Thyroid gland (tissue), 4 donors: ENCODE measurements around the gene MRGPRX1. TPM values are rescaled to one million over a fixed set of nuclear protein-coding genes. Genes with fewer than 3 reads are reported as not detected.
"Not testable (repeated sequence)": the region's sequence is repeated elsewhere in the genome, so short reads cannot be mapped to it uniquely, and the experiment has no call there.

Source experiments
- DNase-seq, 2 donors: peaks; one replicate each; pipeline ENCODE4 v3.0.0-alpha.2; 2019
- H3K27ac ChIP-seq, 3 donors: fragments of 200-600 bp; sonication (generic); 1 replicate in 2 of 3; 2 replicates in 1 of 3; pipeline ENCODE4 v1.5.1; 2016 to 2019; ENCODE audit warnings: mild to moderate bottlenecking in 1 of 3, moderate library complexity in 1 of 3
- H3K27me3 ChIP-seq: fragments of 200-600 bp; sonication (generic); one replicate; pipeline ENCODE4 v1.5.1; 2019
- H3K36me3 ChIP-seq, 2 donors: fragments of 200-600 bp; sonication (generic); one replicate each; pipeline ENCODE4 v1.5.1; 2016 to 2019
- H3K4me1 ChIP-seq, 2 donors: fragments of 200-600 bp; sonication (generic); one replicate each; pipeline ENCODE4 v1.5.1; 2017 to 2019
- H3K4me3 ChIP-seq, 3 donors: fragments of 200-600 bp; sonication (generic); replicated peaks in 1 of 3; 1 replicate in 2 of 3; 2 replicates in 1 of 3; pipeline ENCODE4 v1.5.1; 2016; ENCODE audit warnings: mild to moderate bottlenecking in 1 of 3
- H3K9me3 ChIP-seq: fragments of 200-600 bp; sonication (generic); one replicate; pipeline ENCODE4 v1.5.1; 2017
- POLR2A ChIP-seq, 2 donors: fragments of 450-650 bp; IDR thresholded peaks; one replicate each; pipeline ENCODE4 v1.6.1; 2017; ENCODE audit warnings: antibody characterized with exemption in 2 of 2, mild to moderate bottlenecking in 2 of 2, moderate library complexity in 1 of 2
- WGBS, 2 donors: methylation state at CpG; one replicate each; pipeline ENCODE4 v1.1.5; 2017; 5-methylcytosine and 5-hydroxymethylcytosine counted together
- intact Hi-C: fragments of 100-400 bp; cut with DNase I; formaldehyde crosslinking; loops from one replicate; pipeline ENCODE4 v1.15.1; 2023
- total RNA-seq, 4 donors: library from RNA; depleted of rRNA; stranded (reverse); fragments of >200 nt; gene quantifications; one replicate each; pipeline ENCODE4 v1.2.3, GENCODE V29; 2016
- TF ChIP-seq, protein P1 (sequence below), 6 experiments: fragments of 200-600 bp in 3 of 6; fragments of 450-650 bp in 3 of 6; sonication (generic) in 3 of 6; IDR thresholded peaks; one replicate each; pipeline ENCODE4 v1.5.1; 2016 to 2019; ENCODE audit warnings: antibody characterized with exemption in 6 of 6, mild to moderate bottlenecking in 2 of 6, inconsistent platforms in 1 of 6, moderate library complexity in 1 of 6

Gene MRGPRX1
- total RNA-seq, 4 donors from 2014 or later, result not detected

DNA sequence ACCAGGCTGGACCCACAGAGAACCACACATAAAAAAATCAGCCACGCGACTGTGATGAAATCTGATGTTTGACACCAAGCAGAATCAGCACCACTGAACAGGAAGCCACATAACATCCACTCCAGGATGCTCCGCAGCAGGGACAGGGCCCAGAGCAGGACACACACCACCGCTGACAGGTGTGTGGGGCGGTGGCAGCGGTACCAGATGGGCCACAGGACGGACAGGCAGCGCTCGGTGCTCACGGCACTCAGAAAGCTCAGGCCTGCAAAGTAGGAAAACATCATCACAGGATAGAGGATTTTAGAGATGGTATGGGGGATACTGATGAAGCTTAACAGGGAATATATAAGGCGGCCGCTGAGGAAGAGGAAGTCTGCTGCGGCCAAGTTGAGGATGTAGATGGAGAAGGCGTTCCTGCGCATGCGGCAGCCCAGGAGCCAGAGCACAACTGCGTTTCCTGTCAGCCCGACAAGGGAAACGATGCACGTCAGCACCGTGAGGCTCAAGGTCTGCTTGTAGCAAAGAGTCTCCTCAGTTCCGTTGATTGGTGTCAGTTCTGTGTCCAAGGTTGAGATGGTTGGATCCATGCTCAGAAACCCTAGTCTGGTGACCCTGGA lies 4.9 kb downstream of the MRGPRX1 start:
- DNase-seq, result no peak
- H3K27ac ChIP-seq, result no peak overlapping the region
- H3K27me3 ChIP-seq, result no peaks in the 10 kb centered on the region
- no peaks in the 10 kb centered on the region for H3K36me3 ChIP-seq
- no peak overlapping the region for H3K4me3 ChIP-seq
- WGBS, 2 donors, result 82 to 83% methylated on average over 22 of the region's 22 CpGs
- TF ChIP-seq POLR2A (IDR thresholded peaks at IDR 0.05), result no peak
- TF ChIP-seq, protein P1, sequence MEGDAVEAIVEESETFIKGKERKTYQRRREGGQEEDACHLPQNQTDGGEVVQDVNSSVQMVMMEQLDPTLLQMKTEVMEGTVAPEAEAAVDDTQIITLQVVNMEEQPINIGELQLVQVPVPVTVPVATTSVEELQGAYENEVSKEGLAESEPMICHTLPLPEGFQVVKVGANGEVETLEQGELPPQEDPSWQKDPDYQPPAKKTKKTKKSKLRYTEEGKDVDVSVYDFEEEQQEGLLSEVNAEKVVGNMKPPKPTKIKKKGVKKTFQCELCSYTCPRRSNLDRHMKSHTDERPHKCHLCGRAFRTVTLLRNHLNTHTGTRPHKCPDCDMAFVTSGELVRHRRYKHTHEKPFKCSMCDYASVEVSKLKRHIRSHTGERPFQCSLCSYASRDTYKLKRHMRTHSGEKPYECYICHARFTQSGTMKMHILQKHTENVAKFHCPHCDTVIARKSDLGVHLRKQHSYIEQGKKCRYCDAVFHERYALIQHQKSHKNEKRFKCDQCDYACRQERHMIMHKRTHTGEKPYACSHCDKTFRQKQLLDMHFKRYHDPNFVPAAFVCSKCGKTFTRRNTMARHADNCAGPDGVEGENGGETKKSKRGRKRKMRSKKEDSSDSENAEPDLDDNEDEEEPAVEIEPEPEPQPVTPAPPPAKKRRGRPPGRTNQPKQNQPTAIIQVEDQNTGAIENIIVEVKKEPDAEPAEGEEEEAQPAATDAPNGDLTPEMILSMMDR (IDR thresholded peaks at IDR 0.05), result no peak
- no peaks in the 10 kb centered on the region for H3K9me3 ChIP-seq
- intact Hi-C loops, result no loop called here
- no peaks in the 10 kb centered on the region for H3K4me1 ChIP-seq

DNA sequence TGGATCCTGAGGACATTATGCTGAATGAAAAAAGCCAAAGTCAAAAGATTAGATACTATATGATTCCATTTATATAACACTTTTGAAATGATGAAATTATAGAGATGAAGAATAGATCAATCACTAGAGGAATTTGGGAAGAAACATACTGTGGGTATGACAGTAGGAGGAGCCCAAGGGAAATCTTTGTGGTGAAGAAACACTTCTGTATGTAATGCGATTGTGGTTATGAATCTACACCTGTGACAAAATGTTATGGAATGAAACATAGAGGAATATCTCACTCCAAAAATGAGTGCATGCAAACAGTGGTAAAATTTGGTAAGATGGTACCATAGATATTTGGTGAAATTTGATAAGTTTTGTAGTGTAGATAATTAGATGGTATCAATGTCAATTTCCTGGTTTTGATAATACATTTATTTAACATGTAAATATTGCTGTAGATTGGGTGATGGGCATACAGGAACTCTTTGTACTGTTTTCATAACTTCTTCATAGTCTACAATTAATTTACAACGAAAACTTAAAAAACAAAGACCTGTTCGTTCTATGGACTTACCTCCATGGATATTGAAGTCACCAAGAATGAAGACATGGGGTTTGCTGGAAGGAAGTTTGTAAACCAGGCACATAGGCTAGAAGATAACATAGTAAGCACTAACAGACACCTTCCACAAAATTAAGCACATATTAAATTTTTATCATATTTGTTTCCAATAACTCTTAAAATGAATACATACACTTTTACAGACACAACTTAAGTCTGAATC lies 11.5 kb downstream of the MRGPRX1 start:
- H3K27ac ChIP-seq, result no peak overlapping the region
- 88 to 93% methylated on average over 3 of the region's 3 CpGs for WGBS, 2 donors
- no peak for TF ChIP-seq POLR2A (IDR thresholded peaks at IDR 0.05)
- TF ChIP-seq, protein P1 (IDR thresholded peaks at IDR 0.05), result no peak
- H3K9me3 ChIP-seq, result no peaks in the 10 kb centered on the region
- DNase-seq, result no peak
- H3K27me3 ChIP-seq, result no peaks in the 10 kb centered on the region
- intact Hi-C loops, result no loop called here
- no peaks in the 10 kb centered on the region for H3K36me3 ChIP-seq
- no peaks in the 10 kb centered on the region for H3K4me1 ChIP-seq
- H3K4me3 ChIP-seq, result no peak overlapping the region

DNA sequence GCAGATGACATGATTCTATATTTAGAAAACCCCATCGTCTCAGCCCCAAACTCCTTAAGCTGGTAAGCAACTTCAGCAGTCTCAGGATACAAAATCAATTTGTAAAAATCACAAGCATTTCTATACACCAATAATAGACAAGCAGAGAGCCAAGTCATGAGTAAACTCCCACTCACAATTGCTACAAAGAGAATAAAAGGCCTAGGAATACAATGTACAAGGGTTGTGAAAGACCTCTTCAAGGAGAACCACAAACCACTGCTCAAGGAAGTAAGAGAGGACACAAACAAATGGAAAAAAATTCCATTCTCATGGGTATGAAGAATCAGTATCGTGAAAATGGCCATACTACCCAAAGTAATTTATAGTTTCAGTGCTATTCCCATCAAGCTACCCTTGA lies 13.8 kb downstream of the MRGPRX1 start:
- H3K36me3 ChIP-seq, intact Hi-C loops, H3K4me3 ChIP-seq, DNase-seq, H3K27me3 ChIP-seq, H3K9me3 ChIP-seq, H3K4me1 ChIP-seq, H3K27ac ChIP-seq: not testable (repeated sequence)
- 73 to 78% methylated on average over 2 of the region's 2 CpGs for WGBS, 2 donors

DNA sequence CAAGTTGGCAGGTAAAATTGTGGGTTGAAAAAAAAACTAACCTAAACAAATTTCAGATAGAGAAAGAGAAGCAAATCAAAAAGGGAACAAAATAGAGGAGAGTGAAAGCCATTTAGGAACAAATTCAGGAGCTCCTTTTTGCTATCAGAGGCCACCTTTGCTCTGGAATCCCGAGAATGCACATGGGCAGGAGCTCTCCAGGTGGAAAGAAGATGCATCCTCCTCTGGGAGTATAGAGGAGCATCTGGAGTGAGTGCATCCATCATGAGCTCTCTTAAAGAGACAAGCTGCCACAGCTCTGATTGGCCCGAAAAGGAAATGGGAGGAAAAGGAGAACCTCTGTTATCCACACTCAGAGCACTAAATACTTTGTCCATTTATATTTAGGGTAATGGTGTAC lies 26.3 kb downstream of the MRGPRX1 start:
- TF ChIP-seq, protein P1 (IDR thresholded peaks at IDR 0.05), result no peak
- TF ChIP-seq POLR2A (IDR thresholded peaks at IDR 0.05), result no peak
- Histone ChIP-seq H3K4me3 (no peak overlapping the region), H3K36me3 (no peaks in the 10 kb centered on the region), H3K27ac (no peak overlapping the region), H3K9me3 (no peaks in the 10 kb centered on the region), H3K27me3 (no peaks in the 10 kb centered on the region), H3K4me1 (no peaks in the 10 kb centered on the region)
- intact Hi-C loops, result no loop called here
- 40 to 52% methylated on average over 2 of the region's 2 CpGs for WGBS, 2 donors
- no peak for DNase-seq

DNA sequence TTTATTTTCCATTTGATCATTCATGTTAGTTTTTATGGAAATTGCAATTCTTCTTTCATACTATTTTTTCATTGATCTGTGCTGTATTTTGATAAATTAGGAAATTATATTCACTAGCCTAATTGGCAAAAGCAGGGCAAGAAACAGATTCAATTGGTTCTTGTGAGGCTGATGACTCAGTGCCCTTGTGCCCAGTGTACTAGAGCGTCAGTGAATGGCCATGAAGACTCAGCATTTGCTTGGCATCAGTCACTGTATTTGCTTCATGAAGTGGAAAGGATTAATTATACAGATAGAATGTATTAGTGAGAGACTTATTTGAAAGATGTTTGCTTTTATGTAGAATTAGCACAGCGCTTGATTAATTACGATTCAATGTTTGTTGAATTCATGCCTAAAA lies 31.8 kb downstream of the MRGPRX1 start:
- TF ChIP-seq, protein P1 (IDR thresholded peaks at IDR 0.05), result no peak
- no peak for TF ChIP-seq POLR2A (IDR thresholded peaks at IDR 0.05)
- no peaks in the 10 kb centered on the region for H3K27me3 ChIP-seq
- WGBS, 2 donors, result 89 to 95% methylated on average over 3 of the region's 3 CpGs
- no peak overlapping the region for H3K4me3 ChIP-seq
- intact Hi-C loops, result no loop called here
- no peak overlapping the region for H3K27ac ChIP-seq
- DNase-seq, result no peak
- H3K4me1 ChIP-seq, result no peaks in the 10 kb centered on the region
- no peaks in the 10 kb centered on the region for H3K36me3 ChIP-seq
- H3K9me3 ChIP-seq, result no peaks in the 10 kb centered on the region

DNA sequence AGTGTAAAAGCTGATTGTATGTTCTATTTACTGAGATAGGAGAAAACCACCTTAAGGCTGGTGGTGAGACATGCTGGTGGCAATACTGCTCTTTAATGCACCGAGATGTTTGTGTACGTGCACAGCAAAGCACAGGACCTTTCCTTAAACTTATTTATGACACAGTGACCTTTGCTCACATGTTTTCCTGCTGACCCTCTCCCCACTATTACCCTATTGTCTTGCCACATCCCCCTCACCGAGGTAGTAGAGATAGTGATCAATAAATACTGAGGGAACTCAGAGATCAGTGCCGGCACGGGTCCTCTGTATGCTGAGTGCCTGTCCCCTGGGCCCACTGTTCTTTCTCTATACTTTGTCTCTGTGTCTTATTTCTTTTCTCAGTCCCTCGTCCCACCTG lies 38.6 kb downstream of the MRGPRX1 start:
- 17 to 24% methylated on average over 6 of the region's 6 CpGs for WGBS, 2 donors
- H3K27me3 ChIP-seq, H3K27ac ChIP-seq, H3K36me3 ChIP-seq, H3K4me3 ChIP-seq, H3K9me3 ChIP-seq, DNase-seq, H3K4me1 ChIP-seq, intact Hi-C loops: not testable (repeated sequence)

DNA sequence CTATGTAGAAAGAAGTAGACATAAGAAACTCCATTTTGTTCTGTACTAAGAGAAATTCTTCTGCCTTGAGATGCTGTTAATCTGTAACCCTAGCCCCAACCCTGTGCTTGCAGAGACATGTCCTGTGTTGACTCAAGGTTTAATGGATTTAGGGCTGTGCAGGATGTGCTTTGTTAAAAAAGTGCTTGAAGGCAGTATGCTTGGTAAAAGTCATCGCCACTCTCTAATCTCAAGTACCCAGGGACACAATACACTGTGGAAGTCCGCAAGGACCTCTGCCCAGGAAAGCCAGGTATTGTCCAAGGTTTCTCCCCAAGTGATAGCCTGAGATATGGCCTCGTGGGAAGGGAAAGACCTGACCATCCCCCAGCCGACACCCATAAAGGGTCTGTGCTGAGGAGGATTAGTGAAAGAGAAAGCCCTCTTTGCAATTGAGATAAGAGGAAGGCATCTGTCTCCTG lies 39.0 kb downstream of the MRGPRX1 start:
- H3K4me1 ChIP-seq, DNase-seq, intact Hi-C loops, H3K27me3 ChIP-seq, H3K27ac ChIP-seq, H3K4me3 ChIP-seq, H3K36me3 ChIP-seq, H3K9me3 ChIP-seq: not testable (repeated sequence)
- 11 to 21% methylated on average over 4 of the region's 4 CpGs for WGBS, 2 donors

DNA sequence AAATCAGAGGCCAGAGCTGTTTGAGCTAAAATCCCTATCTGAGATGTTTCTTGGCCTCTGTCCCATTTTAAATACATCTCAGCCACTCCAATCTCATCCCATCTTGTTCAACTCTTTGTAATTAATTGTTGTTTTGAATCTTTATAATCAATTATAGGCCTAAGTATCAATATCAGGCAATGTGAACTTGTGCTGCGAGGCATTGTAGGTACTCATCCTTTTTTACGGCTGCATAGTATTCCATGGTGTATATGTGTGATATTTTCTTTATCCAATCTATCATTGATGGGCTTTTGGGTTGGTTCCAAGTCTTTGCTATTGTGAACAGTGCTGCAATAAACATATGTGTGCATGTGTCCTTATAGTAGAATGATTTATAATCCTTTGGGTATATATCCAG lies 47.5 kb downstream of the MRGPRX1 start:
- H3K36me3 ChIP-seq, H3K9me3 ChIP-seq, H3K4me3 ChIP-seq, H3K27me3 ChIP-seq, intact Hi-C loops, DNase-seq, H3K27ac ChIP-seq, H3K4me1 ChIP-seq: not testable (repeated sequence)
- WGBS, 2 donors, result 92 to 96% methylated on average over 2 of the region's 2 CpGs
